ENCODE measurements around the gene CREB3L1. TPM values are rescaled to one million over a fixed set of nuclear protein-coding genes. Genes with fewer than 3 reads are reported as not detected.
A peak's percentile ranks its signal among the peaks of the same experiment; 100 is the strongest.

CREB3L1 gene
- polyA plus RNA-seq, 1 experiment: 39.4 TPM

- CTCF ChIA-PET: interaction anchor here (1.1 to 18.7 kb wide), 5 partner anchors 9 to 80 kb away, joined by 3 to 341 read pairs (median 5); partner anchors contain the start of gene DGKZ
- no peak for DNase-seq (ENCODE audit: low read depth)
- H3K36me3 ChIP-seq (ENCODE audit: control insufficient read depth, insufficient read depth, low read length): peaks cover 63% of the 10 kb centered on the region
- H3K4me3 ChIP-seq (ENCODE audit: low read depth, low read length): no peak overlapping the region
- H3K27me3 ChIP-seq (ENCODE audit: control insufficient read depth, insufficient read depth, low read length): no peaks in the 10 kb centered on the region
- POLR2A ChIA-PET: no interaction called here
- no peak for TF ChIP-seq CTCF (IDR thresholded peaks at IDR 0.05; ENCODE audit: insufficient read depth, low read depth, low read length)
Observed at GRCh38 chr11:46319074-46319453, 41.6 kb downstream of the CREB3L1 start.

- no peak for DNase-seq (ENCODE audit: low read depth)
- Histone ChIP-seq H3K27me3 (ENCODE audit: control insufficient read depth, insufficient read depth, low read length) (no peaks in the 10 kb centered on the region), H3K36me3 (ENCODE audit: control insufficient read depth, insufficient read depth, low read length) (peaks cover 44% of the 10 kb centered on the region), H3K4me3 (ENCODE audit: low read depth, low read length) (no peak overlapping the region)
- TF ChIP-seq CTCF (IDR thresholded peaks at IDR 0.05; ENCODE audit: insufficient read depth, low read depth, low read length): no peak
- ChIA-PET CTCF (interaction anchor here (18.7 kb wide), 1 partner anchor 83 kb away, joined by 341 read pairs; no protein-coding TSS in a partner anchor), POLR2A (no interaction called here)
Observed at GRCh38 chr11:46321757-46322156, 44.3 kb downstream of the CREB3L1 start.

- Histone ChIP-seq H3K4me3 (ENCODE audit: low read depth, low read length) (no peak overlapping the region), H3K36me3 (ENCODE audit: control insufficient read depth, insufficient read depth, low read length) (peaks cover 34% of the 10 kb centered on the region), H3K27me3 (ENCODE audit: control insufficient read depth, insufficient read depth, low read length) (no peaks in the 10 kb centered on the region)
- no peak for DNase-seq (ENCODE audit: low read depth)
- peak; percentile 64 for TF ChIP-seq CTCF (IDR thresholded peaks at IDR 0.05; ENCODE audit: insufficient read depth, low read depth, low read length)
- CTCF ChIA-PET: interaction anchor here (0.8 to 3.4 kb wide), 10 partner anchors 9 to 83 kb away, joined by 3 to 15 read pairs (median 4); partner anchors contain the start of gene DGKZ
- POLR2A ChIA-PET: interaction anchor here (0.7 kb wide), 1 partner anchor 83 kb away, joined by 6 read pairs; no protein-coding TSS in a partner anchor
Observed at GRCh38 chr11:46322759-46323158, 45.3 kb downstream of the CREB3L1 start.

DNA sequence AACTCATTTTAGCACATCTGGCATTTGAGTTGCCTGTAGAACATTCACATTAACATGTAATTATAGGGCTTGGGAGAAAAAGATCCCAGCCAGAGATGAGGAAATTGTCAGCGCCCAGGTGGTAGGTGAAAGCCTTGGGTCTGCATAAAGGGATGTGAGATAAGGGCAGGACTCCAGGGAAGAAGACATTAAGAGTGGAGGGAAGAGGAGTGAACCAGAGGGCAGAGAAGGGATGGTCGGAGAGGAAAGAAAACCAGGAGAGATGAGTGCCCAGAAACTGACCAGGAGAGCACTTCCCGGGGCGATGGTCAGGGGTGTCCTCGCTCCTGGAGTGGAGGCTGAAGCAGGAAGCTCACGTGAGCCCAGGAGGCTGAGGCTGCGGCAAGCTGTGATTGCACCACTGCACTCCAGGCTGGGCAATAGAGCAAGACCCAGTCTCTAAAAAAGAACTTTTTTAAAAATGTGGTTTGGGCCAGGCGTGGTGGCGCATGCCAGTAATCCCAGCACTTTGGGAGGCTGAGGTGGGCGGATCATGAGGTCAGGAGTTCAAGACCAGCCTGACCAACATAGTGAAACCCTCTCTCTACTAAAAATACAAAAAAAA is 49.5 kb downstream of the CREB3L1 start:
- DNase-seq (ENCODE audit: low read depth): no peak
- ChIA-PET POLR2A (no interaction called here), CTCF (interaction anchor here (1.4 to 1.7 kb wide), 2 partner anchors 19 to 88 kb away, joined by 3 to 4 read pairs; no protein-coding TSS in a partner anchor)
- Histone ChIP-seq H3K36me3 (ENCODE audit: control insufficient read depth, insufficient read depth, low read length) (peaks cover 7% of the 10 kb centered on the region), H3K4me3 (ENCODE audit: low read depth, low read length) (no peak overlapping the region), H3K27me3 (ENCODE audit: control insufficient read depth, insufficient read depth, low read length) (peaks cover 8% of the 10 kb centered on the region)
- TF ChIP-seq CTCF (IDR thresholded peaks at IDR 0.05; ENCODE audit: insufficient read depth, low read depth, low read length): no peak

DNA sequence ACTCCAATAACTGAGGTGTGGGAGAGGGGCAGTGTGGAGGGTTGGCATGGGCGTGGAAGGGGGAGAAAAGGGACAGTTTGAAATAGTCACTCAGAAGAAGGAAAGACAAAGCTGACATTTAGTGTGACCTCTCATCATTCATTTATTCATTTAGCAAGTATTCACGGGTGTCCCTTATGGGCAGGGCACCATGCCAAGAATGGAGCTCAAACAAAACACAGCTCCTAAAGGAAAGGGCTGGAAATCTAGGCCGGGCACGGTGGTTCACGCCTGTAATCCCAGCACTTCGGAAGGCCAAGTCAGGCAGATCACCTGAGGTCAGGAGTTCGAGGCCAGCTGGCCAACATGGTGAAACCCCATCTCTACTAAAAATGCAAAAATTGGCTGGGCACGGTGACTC is 50.4 kb downstream of the CREB3L1 start:
- ChIA-PET POLR2A (no interaction called here), CTCF (interaction anchor here (1.8 kb wide), 1 partner anchor 88 kb away, joined by 5 read pairs; no protein-coding TSS in a partner anchor)
- Histone ChIP-seq H3K4me3 (ENCODE audit: low read depth, low read length) (no peak overlapping the region), H3K27me3 (ENCODE audit: control insufficient read depth, insufficient read depth, low read length) (peaks cover 14% of the 10 kb centered on the region), H3K36me3 (ENCODE audit: control insufficient read depth, insufficient read depth, low read length) (peaks cover 2% of the 10 kb centered on the region)
- no peak for DNase-seq (ENCODE audit: low read depth)
- TF ChIP-seq CTCF (IDR thresholded peaks at IDR 0.05; ENCODE audit: insufficient read depth, low read depth, low read length): no peak
